GM13976 (cell line): ENCODE results near the gene VWC2L.

Experiments used
- DNase-seq: peaks from one replicate; pipeline ENCODE4 v3.0.0; 2012; ENCODE audit warnings: low spot score
- CTCF ChIP-seq: IDR thresholded peaks from 2 replicates; pipeline ENCODE4 v1.5.1; 2012; ENCODE audit warnings: borderline replicate concordance, mild to moderate bottlenecking; ENCODE audit not compliant: insufficient read depth; ENCODE audit errors: extremely low read depth, missing control alignments, control extremely low read depth
- in situ Hi-C: fragments of 300-500 bp; cut with MboI; formaldehyde crosslinking; loops from one replicate; pipeline ENCODE4 v1.12.0; 2022; ENCODE audit warnings: low sequenced_read_pairs, mixed read lengths, inconsistent platforms; ENCODE audit not compliant: unreplicated experiment

The VWC2L gene

DNA sequence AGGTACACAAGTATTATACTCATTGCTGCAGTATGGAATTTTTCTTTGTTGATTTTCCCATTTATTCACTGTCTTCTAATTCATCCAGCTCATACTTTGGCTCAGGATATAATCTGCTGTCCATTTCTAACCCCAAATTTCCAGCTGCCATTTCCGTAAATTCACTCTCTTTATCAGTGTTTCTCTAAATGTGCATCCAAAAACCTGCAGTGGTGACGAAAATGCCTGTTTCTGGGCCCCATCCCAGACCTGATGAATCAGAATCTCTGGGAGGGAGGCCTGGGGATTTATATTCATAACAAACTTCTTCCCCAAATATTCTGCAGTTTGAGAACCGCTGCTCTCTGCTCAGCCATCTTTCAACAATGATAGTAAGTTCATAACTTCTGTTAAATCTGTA lies 86.6 kb downstream of the VWC2L start:
- in situ Hi-C loops, result no loop called here
- no peak for TF ChIP-seq CTCF
- no peak for DNase-seq

DNA sequence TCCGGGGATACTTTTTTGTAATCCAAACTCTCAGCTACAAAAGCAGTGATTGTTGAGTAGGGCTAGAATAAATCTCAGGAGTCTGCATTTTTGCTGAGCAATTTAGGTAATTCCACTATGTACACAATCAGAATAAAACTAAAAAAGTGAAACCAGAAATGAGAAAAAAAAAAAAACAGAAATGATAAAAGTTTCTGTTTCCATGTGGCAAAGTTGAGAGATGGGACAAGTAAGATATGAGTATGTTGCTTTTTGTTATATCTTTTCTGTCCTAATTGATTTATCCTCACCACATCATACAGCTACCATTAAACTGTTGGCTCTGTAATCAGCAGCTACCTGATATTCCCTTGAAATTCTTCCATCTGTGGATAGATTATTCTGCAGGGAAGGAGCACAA lies 92.7 kb downstream of the VWC2L start:
- in situ Hi-C loops, result no loop called here
- TF ChIP-seq CTCF, result no peak
- no peak for DNase-seq

- in situ Hi-C loops, result no loop called here
- DNase-seq, result no peak
- TF ChIP-seq CTCF, result no peak
These were observed 93.9 kb downstream of the VWC2L start for GRCh38 chr2:214504599-214505376.

DNA sequence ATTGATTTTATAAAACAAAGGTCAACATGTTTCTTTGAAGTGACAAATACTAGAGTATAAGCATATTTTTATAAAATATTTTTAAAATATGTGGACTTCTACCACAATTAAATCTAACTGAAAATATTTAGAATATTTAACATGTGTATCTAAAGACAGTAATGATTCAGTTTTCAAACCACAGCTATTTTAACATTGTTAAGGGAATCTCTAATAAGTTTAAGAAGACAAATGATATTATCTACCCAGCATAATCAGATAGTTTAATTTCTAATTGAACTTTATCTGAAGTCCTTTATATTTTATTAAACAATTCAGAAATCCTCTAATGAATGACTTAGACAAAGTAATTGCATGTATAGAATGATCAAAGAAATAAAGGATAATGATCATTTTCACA lies 96.2 kb downstream of the VWC2L start:
- in situ Hi-C loops, result no loop called here
- no peak for DNase-seq
- no peak for TF ChIP-seq CTCF

DNA sequence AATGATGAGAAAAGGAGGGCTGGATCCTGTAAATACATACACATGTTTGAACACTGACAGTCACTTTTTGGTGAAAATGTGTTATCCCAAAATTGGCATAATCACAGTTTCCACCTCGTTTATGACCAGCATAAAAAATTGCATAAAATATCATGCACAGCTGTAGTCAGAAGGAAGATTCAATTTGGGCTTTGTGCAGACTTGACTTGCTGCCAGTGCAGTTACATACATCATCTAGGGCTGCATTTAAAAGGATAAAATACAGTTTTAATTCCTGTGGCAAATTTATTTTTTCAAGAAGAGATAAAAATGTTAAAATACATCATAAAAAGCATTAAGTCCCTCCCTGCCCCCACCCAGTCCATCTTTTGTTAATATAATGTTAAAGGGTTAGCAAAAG lies 103.8 kb downstream of the VWC2L start:
- DNase-seq, result no peak
- TF ChIP-seq CTCF, result no peak
- in situ Hi-C loops, result no loop called here

DNA sequence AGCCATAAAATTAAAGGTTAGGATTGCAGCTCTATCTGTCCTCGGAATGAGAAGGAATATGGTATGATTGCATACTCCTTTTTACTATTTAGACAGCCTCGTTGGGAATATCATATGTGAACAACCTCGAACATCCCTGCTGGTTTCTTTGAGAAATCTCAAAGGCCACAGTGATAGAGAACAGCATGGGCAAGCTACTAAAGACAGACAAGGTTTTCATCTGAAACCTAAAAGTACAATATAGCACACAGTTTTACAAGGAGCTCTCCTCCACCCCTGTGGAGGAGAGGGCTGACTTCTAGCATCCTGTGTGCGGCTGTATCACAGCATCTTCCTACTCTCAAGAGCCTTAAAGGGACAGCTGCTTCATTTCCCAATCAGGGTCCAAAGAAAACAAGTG lies 104.3 kb downstream of the VWC2L start:
- in situ Hi-C loops, result no loop called here
- TF ChIP-seq CTCF, result no peak
- no peak for DNase-seq
